ENCODE measurements around the gene PEX14.
A peak's percentile ranks its signal among the peaks of the same experiment; 100 is the strongest.

The PEX14 gene

GRCh38 chr1:10659646-10660540, 185.1 kb downstream of the PEX14 start:
- no peak for TF ChIP-seq CREB1 (IDR thresholded peaks at IDR 0.05; ENCODE audit: low read depth)

- TF ChIP-seq EGR1 (IDR thresholded peaks at IDR 0.05) (no peak), YY1 (IDR thresholded peaks at IDR 0.05; ENCODE audit: low read depth) (no peak), MAX (IDR thresholded peaks at IDR 0.05) (no peak), REST (IDR thresholded peaks at IDR 0.05; ENCODE audit: low read depth) (no peak), TCF12 (IDR thresholded peaks at IDR 0.05; ENCODE audit: low read depth) (no peak), RAD21 (IDR thresholded peaks at IDR 0.05; ENCODE audit: low read depth) (no peak), ZBTB7A (IDR thresholded peaks at IDR 0.05; ENCODE audit: low read depth) (no peak), USF1 (IDR thresholded peaks at IDR 0.05) (no peak), CEBPB (IDR thresholded peaks at IDR 0.05) (no peak), TAF1 (IDR thresholded peaks at IDR 0.05; ENCODE audit: low read depth) (no peak), TEAD4 (IDR thresholded peaks at IDR 0.05) (no peak), CREB1 (IDR thresholded peaks at IDR 0.05; ENCODE audit: low read depth) (no peak), NFIC (IDR thresholded peaks at IDR 0.05) (no peak)
Observed at GRCh38 chr1:10661453-10661852, 186.7 kb downstream of the PEX14 start.

- TF ChIP-seq CEBPB (IDR thresholded peaks at IDR 0.05) = no peak
- no peak for TF ChIP-seq RAD21 (IDR thresholded peaks at IDR 0.05; ENCODE audit: low read depth)
- TF ChIP-seq EP300 (IDR thresholded peaks at IDR 0.05; ENCODE audit: borderline replicate concordance) = no peak
- TF ChIP-seq ZBTB7A (IDR thresholded peaks at IDR 0.05; ENCODE audit: low read depth) = no peak
- TF ChIP-seq FOXM1 (IDR thresholded peaks at IDR 0.05; ENCODE audit: borderline replicate concordance, low read depth) = no peak
Observed at GRCh38 chr1:10662090-10662688, 187.4 kb downstream of the PEX14 start.

- TF ChIP-seq CEBPB (IDR thresholded peaks at IDR 0.05) = no peak
- no peak for TF ChIP-seq RAD21 (IDR thresholded peaks at IDR 0.05; ENCODE audit: low read depth)
- TF ChIP-seq MAX (IDR thresholded peaks at IDR 0.05) = no peak
- no peak for TF ChIP-seq REST (IDR thresholded peaks at IDR 0.05; ENCODE audit: low read depth)
- TF ChIP-seq TCF12 (IDR thresholded peaks at IDR 0.05; ENCODE audit: low read depth) = no peak
- no peak for TF ChIP-seq FOXM1 (IDR thresholded peaks at IDR 0.05; ENCODE audit: borderline replicate concordance, low read depth)
- no peak for TF ChIP-seq TAF1 (IDR thresholded peaks at IDR 0.05; ENCODE audit: low read depth)
- no peak for TF ChIP-seq TEAD4 (IDR thresholded peaks at IDR 0.05)
- no peak for TF ChIP-seq USF1 (IDR thresholded peaks at IDR 0.05)
- TF ChIP-seq EP300 (IDR thresholded peaks at IDR 0.05; ENCODE audit: borderline replicate concordance) = no peak
- TF ChIP-seq CREB1 (IDR thresholded peaks at IDR 0.05; ENCODE audit: low read depth) = no peak
- no peak for TF ChIP-seq EGR1 (IDR thresholded peaks at IDR 0.05)
- no peak for TF ChIP-seq YY1 (IDR thresholded peaks at IDR 0.05; ENCODE audit: low read depth)
- no peak for TF ChIP-seq NFIC (IDR thresholded peaks at IDR 0.05)
- TF ChIP-seq ZBTB7A (IDR thresholded peaks at IDR 0.05; ENCODE audit: low read depth) = no peak
Observed at GRCh38 chr1:10662824-10663677, 188.3 kb downstream of the PEX14 start.

- TF ChIP-seq ZBTB7A (IDR thresholded peaks at IDR 0.05; ENCODE audit: low read depth) = 0 out of 2 replicates have a peak, but pooled peaks have one; percentile 20
- no peak for TF ChIP-seq NFIC (IDR thresholded peaks at IDR 0.05)
Observed at GRCh38 chr1:10663678-10664035, 188.9 kb downstream of the PEX14 start.

All from Ishikawa (cell line).